ENCODE data around the gene XAGE3.
"Not testable (repeated sequence)": the region's sequence is repeated elsewhere in the genome, so short reads cannot be mapped to it uniquely, and the experiment has no call there.

DNA sequence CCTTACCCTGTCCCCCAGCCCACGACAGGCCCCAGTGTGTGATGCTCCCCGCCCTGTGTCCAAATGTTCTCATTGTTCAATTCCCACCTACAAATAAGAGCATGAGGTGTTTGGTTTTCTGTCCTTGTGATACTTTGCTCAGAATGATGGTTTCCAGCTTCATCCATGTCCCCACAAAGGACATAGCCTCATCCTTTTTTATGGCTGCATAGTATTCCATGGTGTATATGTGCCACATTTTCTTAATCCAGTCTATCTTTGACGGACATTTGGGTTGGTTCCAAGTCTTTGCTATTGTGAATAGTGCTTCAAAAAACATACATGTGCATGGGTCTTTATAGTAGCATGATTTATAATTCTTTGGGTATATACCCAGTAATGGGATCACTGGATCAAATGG lies 24.3 kb downstream of the XAGE3 start:
- TF ChIP-seq CTCF (IDR thresholded peaks at IDR 0.05; ENCODE audit: insufficient read depth, low read depth, low read length); EZH2 (IDR thresholded peaks at IDR 0.05; ENCODE audit: insufficient read depth, low read length): not testable (repeated sequence)

Data from astrocyte (in vitro differentiated cells and primary cell).